ENCODE data around the gene HIBADH. TPM values are rescaled to one million over a fixed set of nuclear protein-coding genes. Genes with fewer than 3 reads are reported as not detected.

The HIBADH gene
- polyA plus RNA-seq, 1 donor (not counting 4 experiments of a cell fraction or from before 2014, with no cell fraction given) = 42.6 TPM

DNA sequence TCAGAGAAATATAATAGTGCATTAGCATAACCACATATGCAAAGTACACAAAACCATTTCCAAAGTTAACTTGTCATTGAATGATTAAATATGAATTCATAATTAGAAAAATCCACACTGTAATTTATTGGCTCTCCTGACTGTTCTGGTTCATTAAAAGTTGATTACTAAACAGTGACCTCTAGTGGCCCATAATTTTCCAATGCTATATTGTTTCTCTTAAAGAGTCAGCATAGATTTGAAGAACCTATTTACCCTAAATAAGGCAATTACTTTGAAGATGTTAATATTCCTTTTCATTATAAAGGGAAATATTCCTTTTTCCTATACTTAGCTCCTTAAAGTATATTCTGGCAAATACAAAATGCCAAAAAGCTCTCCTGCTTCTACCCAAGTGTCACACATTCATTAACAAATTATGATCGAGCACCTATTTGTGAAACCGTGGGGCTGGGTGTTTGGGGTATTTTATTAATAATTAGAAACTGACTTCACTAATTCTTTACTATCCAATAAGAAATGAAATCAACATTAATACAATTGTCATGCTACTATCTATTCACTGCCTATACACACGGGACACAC, 86.2 kb downstream of the HIBADH start:
- Histone ChIP-seq H3K4me2 (ENCODE audit: control insufficient read depth, extremely low read depth, insufficient read depth, low read depth, low read length) (no peak overlapping the region), H3K4me1 (ENCODE audit: control insufficient read depth, extremely low read depth, insufficient read depth, low read length) (no peaks in the 10 kb centered on the region), H3K9me1 (ENCODE audit: control insufficient read depth, extremely low read depth, insufficient read depth, low read length) (no peaks in the 10 kb centered on the region), H3K79me2 (ENCODE audit: control insufficient read depth, insufficient read depth, low read length) (no peaks in the 10 kb centered on the region), H3K9ac (ENCODE audit: control insufficient read depth, extremely low read depth, insufficient read depth, low read length) (no peak overlapping the region), H3K27ac (ENCODE audit: control insufficient read depth, insufficient read depth, low read length) (no peak overlapping the region), H3K36me3 (ENCODE audit: control insufficient read depth in 2 of 2, extremely low read depth in 1 of 2, insufficient read depth in 2 of 2, low read length in 2 of 2) (no peaks in the 10 kb centered on the region), H3K27me3 (ENCODE audit: control insufficient read depth, extremely low read depth, insufficient read depth, low read length) (no peaks in the 10 kb centered on the region), H3K9me3 (ENCODE audit: control insufficient read depth, low read depth, low read length) (no peaks in the 10 kb centered on the region), H2AFZ (ENCODE audit: control insufficient read depth, low read length) (no peak overlapping the region), H4K20me1 (ENCODE audit: control insufficient read depth, extremely low read depth, insufficient read depth, low read length) (no peaks in the 10 kb centered on the region), H3K4me3 (ENCODE audit: control insufficient read depth in 2 of 3, extremely low read depth in 1 of 3, insufficient read depth in 2 of 3, low read depth in 1 of 3, low read length in 3 of 3) (no peak overlapping the region)
- dilution Hi-C loops (cut with MboI; ENCODE audit: extremely low pct_ligation_motif_present, low sequenced_read_pairs) = loop anchor here (25.0 kb wide), 1 partner anchor 364 kb away; the partner anchor contains the start of gene HOXA13
- FAIRE-seq (no peak), DNase-seq (ENCODE audit: low read depth, low spot score) (no peak)
- no peak for TF ChIP-seq EZH2 (IDR thresholded peaks at IDR 0.05; ENCODE audit: low read length)
- TF ChIP-seq, protein P1, sequence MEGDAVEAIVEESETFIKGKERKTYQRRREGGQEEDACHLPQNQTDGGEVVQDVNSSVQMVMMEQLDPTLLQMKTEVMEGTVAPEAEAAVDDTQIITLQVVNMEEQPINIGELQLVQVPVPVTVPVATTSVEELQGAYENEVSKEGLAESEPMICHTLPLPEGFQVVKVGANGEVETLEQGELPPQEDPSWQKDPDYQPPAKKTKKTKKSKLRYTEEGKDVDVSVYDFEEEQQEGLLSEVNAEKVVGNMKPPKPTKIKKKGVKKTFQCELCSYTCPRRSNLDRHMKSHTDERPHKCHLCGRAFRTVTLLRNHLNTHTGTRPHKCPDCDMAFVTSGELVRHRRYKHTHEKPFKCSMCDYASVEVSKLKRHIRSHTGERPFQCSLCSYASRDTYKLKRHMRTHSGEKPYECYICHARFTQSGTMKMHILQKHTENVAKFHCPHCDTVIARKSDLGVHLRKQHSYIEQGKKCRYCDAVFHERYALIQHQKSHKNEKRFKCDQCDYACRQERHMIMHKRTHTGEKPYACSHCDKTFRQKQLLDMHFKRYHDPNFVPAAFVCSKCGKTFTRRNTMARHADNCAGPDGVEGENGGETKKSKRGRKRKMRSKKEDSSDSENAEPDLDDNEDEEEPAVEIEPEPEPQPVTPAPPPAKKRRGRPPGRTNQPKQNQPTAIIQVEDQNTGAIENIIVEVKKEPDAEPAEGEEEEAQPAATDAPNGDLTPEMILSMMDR (optimal IDR thresholded peaks at IDR 0.05 in 1 of 3, IDR thresholded peaks at IDR 0.05 in 1 of 3, conservative IDR thresholded peaks at IDR 0.05 in 1 of 3; ENCODE audit: extremely low read depth in 1 of 3, insufficient read depth in 2 of 3, low read length in 3 of 3) = peak in 2 of 3 experiments; percentile 34 to 35

DNA sequence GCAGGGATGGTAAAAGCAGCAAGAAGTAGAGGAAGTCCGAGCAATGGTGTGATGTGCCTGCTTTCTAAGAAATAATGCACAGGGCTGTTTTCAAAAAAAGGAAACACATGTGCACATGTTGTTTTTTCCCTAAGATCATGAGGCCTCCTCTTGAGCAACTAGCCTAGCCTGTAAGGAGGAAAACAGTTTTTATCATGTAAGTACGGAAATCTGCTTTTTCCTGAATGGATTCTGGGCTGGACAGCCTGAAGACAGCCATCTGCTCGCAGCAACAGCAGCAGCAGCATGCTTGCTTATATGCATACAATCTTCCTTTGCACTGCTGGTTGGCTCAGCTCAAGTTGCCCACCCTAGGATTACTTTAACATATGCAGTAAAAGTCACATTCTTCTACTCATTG, 87.1 kb downstream of the HIBADH start:
- Histone ChIP-seq H2AFZ (ENCODE audit: control insufficient read depth, low read length) (no peak overlapping the region), H3K4me2 (ENCODE audit: control insufficient read depth, extremely low read depth, insufficient read depth, low read depth, low read length) (no peak overlapping the region), H3K4me3 (ENCODE audit: control insufficient read depth in 2 of 3, extremely low read depth in 1 of 3, insufficient read depth in 2 of 3, low read depth in 1 of 3, low read length in 3 of 3) (no peak overlapping the region), H3K79me2 (ENCODE audit: control insufficient read depth, insufficient read depth, low read length) (no peaks in the 10 kb centered on the region), H3K27ac (ENCODE audit: control insufficient read depth, insufficient read depth, low read length) (no peak overlapping the region), H3K9me3 (ENCODE audit: control insufficient read depth, low read depth, low read length) (no peaks in the 10 kb centered on the region), H4K20me1 (ENCODE audit: control insufficient read depth, extremely low read depth, insufficient read depth, low read length) (no peaks in the 10 kb centered on the region), H3K27me3 (ENCODE audit: control insufficient read depth, extremely low read depth, insufficient read depth, low read length) (no peaks in the 10 kb centered on the region), H3K36me3 (ENCODE audit: control insufficient read depth in 2 of 2, extremely low read depth in 1 of 2, insufficient read depth in 2 of 2, low read length in 2 of 2) (no peaks in the 10 kb centered on the region), H3K9me1 (ENCODE audit: control insufficient read depth, extremely low read depth, insufficient read depth, low read length) (no peaks in the 10 kb centered on the region), H3K9ac (ENCODE audit: control insufficient read depth, extremely low read depth, insufficient read depth, low read length) (no peak overlapping the region), H3K4me1 (ENCODE audit: control insufficient read depth, extremely low read depth, insufficient read depth, low read length) (no peaks in the 10 kb centered on the region)
- DNase-seq (ENCODE audit: low read depth, low spot score) (no peak), FAIRE-seq (no peak)
- dilution Hi-C loops (cut with MboI; ENCODE audit: extremely low pct_ligation_motif_present, low sequenced_read_pairs) = loop anchor here (25.0 kb wide), 1 partner anchor 363 kb away; the partner anchor contains the start of gene HOXA13
- TF ChIP-seq EZH2 (IDR thresholded peaks at IDR 0.05; ENCODE audit: low read length) = no peak
- TF ChIP-seq, protein P1 (optimal IDR thresholded peaks at IDR 0.05 in 1 of 3, IDR thresholded peaks at IDR 0.05 in 1 of 3, conservative IDR thresholded peaks at IDR 0.05 in 1 of 3; ENCODE audit: extremely low read depth in 1 of 3, insufficient read depth in 2 of 3, low read length in 3 of 3) = no peak
